WTC11 (cell line): ENCODE results near the gene ZNF786. TPM values are rescaled to one million over a fixed set of nuclear protein-coding genes. Genes with fewer than 3 reads are reported as not detected.

ENCODE experiments used
- ATF2 ChIP-seq: sonication (generic); formaldehyde crosslinking; IDR thresholded peaks from 2 replicates; pipeline ENCODE4 v1.8.1; 2022; ENCODE audit warnings: low read depth, missing genetic modification reagents, borderline replicate concordance
- ATF3 ChIP-seq: sonication (generic); formaldehyde crosslinking; conservative IDR thresholded peaks from 2 replicates; pipeline ENCODE4 v1.8.1; 2022; ENCODE audit warnings: mild to moderate bottlenecking, missing genetic modification reagents
- ATF6 ChIP-seq: sonication (generic); formaldehyde crosslinking; IDR thresholded peaks from 2 replicates; pipeline ENCODE4 v1.8.1; 2023; ENCODE audit warnings: mild to moderate bottlenecking, missing genetic modification reagents
- CBFB ChIP-seq: sonication (generic); formaldehyde crosslinking; IDR thresholded peaks from 2 replicates; pipeline ENCODE4 v1.8.1; 2022; ENCODE audit warnings: mild to moderate bottlenecking, low read depth, missing genetic modification reagents
- CREB1 ChIP-seq: sonication (generic); formaldehyde crosslinking; IDR thresholded peaks from 2 replicates; pipeline ENCODE4 v1.8.0; 2023; ENCODE audit warnings: mild to moderate bottlenecking, missing genetic modification reagents
- EMX1 ChIP-seq: fragments of 250-450 bp; sonication (Bioruptor Pico); IDR thresholded peaks from 2 replicates; pipeline ENCODE4 v1.8.0; 2021; ENCODE audit warnings: mild to moderate bottlenecking
- GABPB1 ChIP-seq: sonication (generic); formaldehyde crosslinking; IDR thresholded peaks from 2 replicates; pipeline ENCODE4 v1.8.1; 2023; ENCODE audit warnings: mild to moderate bottlenecking, missing genetic modification reagents
- GRHL2 ChIP-seq: fragments of 250-450 bp; sonication (Bioruptor Pico); IDR thresholded peaks from 2 replicates; pipeline ENCODE4 v1.8.0; 2022; ENCODE audit warnings: mild to moderate bottlenecking, moderate library complexity; ENCODE audit not compliant: insufficient replicate concordance, severe bottlenecking
- HMGXB4 ChIP-seq: sonication (generic); formaldehyde crosslinking; IDR thresholded peaks from 2 replicates; pipeline ENCODE4 v1.8.1; 2023; ENCODE audit warnings: mild to moderate bottlenecking, moderate library complexity, missing genetic modification reagents
- MXD4 ChIP-seq: fragments of 250-450 bp; sonication (Bioruptor Pico); IDR thresholded peaks from 2 replicates; pipeline ENCODE4 v1.8.0; 2021; ENCODE audit warnings: mild to moderate bottlenecking, moderate library complexity, borderline replicate concordance
- MYBL2 ChIP-seq: sonication (generic); formaldehyde crosslinking; IDR thresholded peaks from 2 replicates; pipeline ENCODE4 v1.8.1; 2023; ENCODE audit warnings: mild to moderate bottlenecking, moderate library complexity, missing genetic modification reagents
- NFYB ChIP-seq: sonication (generic); formaldehyde crosslinking; conservative IDR thresholded peaks from 2 replicates; pipeline ENCODE4 v1.8.0; 2022; ENCODE audit warnings: low read depth, missing genetic modification reagents
- NR1H2 ChIP-seq: sonication (generic); formaldehyde crosslinking; IDR thresholded peaks from 2 replicates; pipeline ENCODE4 v1.9.0; 2021; ENCODE audit warnings: mild to moderate bottlenecking, moderate library complexity, missing genetic modification reagents
- SMAD4 ChIP-seq: sonication (generic); formaldehyde crosslinking; IDR thresholded peaks from 2 replicates; pipeline ENCODE4 v1.8.0; 2022; ENCODE audit warnings: mild to moderate bottlenecking, missing genetic modification reagents
- SOX15 ChIP-seq: fragments of 250-450 bp; sonication (Bioruptor Pico); IDR thresholded peaks from 2 replicates; pipeline ENCODE4 v1.9.0; 2021; ENCODE audit warnings: mild to moderate bottlenecking
- TEAD1 ChIP-seq: sonication (generic); formaldehyde crosslinking; IDR thresholded peaks from 2 replicates; pipeline ENCODE4 v1.8.0; 2022; ENCODE audit warnings: mild to moderate bottlenecking, missing genetic modification reagents
- TEAD4 ChIP-seq: sonication (generic); formaldehyde crosslinking; IDR thresholded peaks from 2 replicates; pipeline ENCODE4 v1.8.0; 2022; ENCODE audit warnings: mild to moderate bottlenecking, missing genetic modification reagents
- ZBTB21 ChIP-seq: sonication (generic); formaldehyde crosslinking; IDR thresholded peaks from 2 replicates; pipeline ENCODE4 v1.8.1; 2023; ENCODE audit warnings: mild to moderate bottlenecking, missing genetic modification reagents, borderline replicate concordance
- ZNF281 ChIP-seq: sonication (generic); formaldehyde crosslinking; IDR thresholded peaks from 2 replicates; pipeline ENCODE4 v1.8.0; 2023; ENCODE audit warnings: mild to moderate bottlenecking, missing genetic modification reagents
- ZNF425 ChIP-seq: fragments of 250-450 bp; sonication (Bioruptor Pico); conservative IDR thresholded peaks from 2 replicates; pipeline ENCODE4 v1.9.0; 2021; ENCODE audit warnings: mild to moderate bottlenecking
- total RNA-seq: library from RNA; stranded (reverse); gene quantifications from 3 replicates; pipeline ENCODE4 v1.2.3, GENCODE V29; 2021
- TF ChIP-seq, protein P1 (sequence below): fragments of 250-450 bp; sonication (Bioruptor Pico); IDR thresholded peaks from 2 replicates; pipeline ENCODE4 v1.9.0; 2021; ENCODE audit warnings: mild to moderate bottlenecking
- TF ChIP-seq, protein P2 (sequence below): sonication (generic); formaldehyde crosslinking; IDR thresholded peaks from 2 replicates; pipeline ENCODE4 v1.8.0; 2022; ENCODE audit warnings: mild to moderate bottlenecking, missing genetic modification reagents
- TF ChIP-seq, protein P3 (sequence below): sonication (generic); formaldehyde crosslinking; IDR thresholded peaks from 2 replicates; pipeline ENCODE4 v1.8.0; 2022; ENCODE audit warnings: mild to moderate bottlenecking, missing genetic modification reagents

Gene ZNF786
- total RNA-seq, 1 experiment from 2014 or later, result 11.4 TPM

DNA sequence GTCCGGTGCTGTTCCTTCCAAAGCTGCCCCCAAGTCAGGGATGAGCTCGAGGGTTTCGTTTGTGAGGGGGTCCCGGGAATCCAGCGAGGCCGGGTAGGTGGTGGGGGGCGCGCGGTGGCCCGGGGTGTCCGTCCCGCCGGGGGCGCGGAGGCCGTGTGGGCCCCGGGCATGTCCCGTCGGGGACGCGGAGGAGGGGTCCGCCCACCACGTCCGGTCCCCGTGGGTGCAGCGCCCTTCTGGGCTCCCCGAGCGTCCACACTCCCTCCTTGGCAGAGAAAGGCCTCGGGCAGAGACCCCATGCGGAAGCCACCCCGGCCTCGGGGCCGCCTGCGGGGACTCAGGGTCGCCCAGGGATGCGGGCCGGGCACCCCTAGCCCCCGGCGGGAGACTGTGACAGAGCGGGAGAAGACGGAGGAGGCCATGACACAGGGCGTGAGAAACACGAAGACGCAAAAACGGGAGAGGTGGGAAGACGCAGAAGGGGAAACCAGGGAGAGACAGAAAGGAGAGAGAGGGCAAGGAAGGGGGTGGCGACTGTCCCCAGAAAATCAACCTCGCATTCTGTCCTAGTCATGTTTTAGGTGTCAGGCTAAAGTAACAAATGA lies 36.2 kb upstream of the ZNF786 start (continued):
- TF ChIP-seq SMAD4, result no peak
- no peak for TF ChIP-seq CBFB (CRISPR knock-in tag)
- TF ChIP-seq, protein P1, sequence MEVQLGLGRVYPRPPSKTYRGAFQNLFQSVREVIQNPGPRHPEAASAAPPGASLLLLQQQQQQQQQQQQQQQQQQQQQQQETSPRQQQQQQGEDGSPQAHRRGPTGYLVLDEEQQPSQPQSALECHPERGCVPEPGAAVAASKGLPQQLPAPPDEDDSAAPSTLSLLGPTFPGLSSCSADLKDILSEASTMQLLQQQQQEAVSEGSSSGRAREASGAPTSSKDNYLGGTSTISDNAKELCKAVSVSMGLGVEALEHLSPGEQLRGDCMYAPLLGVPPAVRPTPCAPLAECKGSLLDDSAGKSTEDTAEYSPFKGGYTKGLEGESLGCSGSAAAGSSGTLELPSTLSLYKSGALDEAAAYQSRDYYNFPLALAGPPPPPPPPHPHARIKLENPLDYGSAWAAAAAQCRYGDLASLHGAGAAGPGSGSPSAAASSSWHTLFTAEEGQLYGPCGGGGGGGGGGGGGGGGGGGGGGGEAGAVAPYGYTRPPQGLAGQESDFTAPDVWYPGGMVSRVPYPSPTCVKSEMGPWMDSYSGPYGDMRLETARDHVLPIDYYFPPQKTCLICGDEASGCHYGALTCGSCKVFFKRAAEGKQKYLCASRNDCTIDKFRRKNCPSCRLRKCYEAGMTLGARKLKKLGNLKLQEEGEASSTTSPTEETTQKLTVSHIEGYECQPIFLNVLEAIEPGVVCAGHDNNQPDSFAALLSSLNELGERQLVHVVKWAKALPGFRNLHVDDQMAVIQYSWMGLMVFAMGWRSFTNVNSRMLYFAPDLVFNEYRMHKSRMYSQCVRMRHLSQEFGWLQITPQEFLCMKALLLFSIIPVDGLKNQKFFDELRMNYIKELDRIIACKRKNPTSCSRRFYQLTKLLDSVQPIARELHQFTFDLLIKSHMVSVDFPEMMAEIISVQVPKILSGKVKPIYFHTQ (CRISPR knock-in tag), result no peak
- TF ChIP-seq SOX15, result no peak
- no peak for TF ChIP-seq MXD4
- TF ChIP-seq ZBTB21 (CRISPR knock-in tag), result no peak
- 0 out of 2 replicates have a peak, but pooled peaks have one; percentile 46 for TF ChIP-seq TEAD4 (CRISPR knock-in tag)
- no peak for TF ChIP-seq ZNF425 (CRISPR knock-in tag)
- TF ChIP-seq ATF3 (CRISPR knock-in tag), result no peak
- no peak for TF ChIP-seq GABPB1 (CRISPR knock-in tag)
- TF ChIP-seq ATF2 (CRISPR knock-in tag), result no peak
- TF ChIP-seq, protein P2, sequence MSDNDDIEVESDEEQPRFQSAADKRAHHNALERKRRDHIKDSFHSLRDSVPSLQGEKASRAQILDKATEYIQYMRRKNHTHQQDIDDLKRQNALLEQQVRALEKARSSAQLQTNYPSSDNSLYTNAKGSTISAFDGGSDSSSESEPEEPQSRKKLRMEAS, result no peak
- TF ChIP-seq HMGXB4 (CRISPR knock-in tag), result no peak
- TF ChIP-seq TEAD1 (CRISPR knock-in tag), result 0 out of 2 replicates have a peak, but pooled peaks have one; percentile 17
- TF ChIP-seq NR1H2 (CRISPR knock-in tag), result no peak
- no peak for TF ChIP-seq ZNF281
- no peak for TF ChIP-seq CREB1
- 0 out of 2 replicates have a peak, but pooled peaks have one; percentile 11 for TF ChIP-seq EMX1 (CRISPR knock-in tag)
- TF ChIP-seq GRHL2 (CRISPR knock-in tag), result no peak
- peak; percentile 2; the same call in 1 of the 2 replicates for TF ChIP-seq NFYB (CRISPR knock-in tag)
- no peak for TF ChIP-seq MYBL2
- no peak for TF ChIP-seq ATF6
- TF ChIP-seq, protein P3, sequence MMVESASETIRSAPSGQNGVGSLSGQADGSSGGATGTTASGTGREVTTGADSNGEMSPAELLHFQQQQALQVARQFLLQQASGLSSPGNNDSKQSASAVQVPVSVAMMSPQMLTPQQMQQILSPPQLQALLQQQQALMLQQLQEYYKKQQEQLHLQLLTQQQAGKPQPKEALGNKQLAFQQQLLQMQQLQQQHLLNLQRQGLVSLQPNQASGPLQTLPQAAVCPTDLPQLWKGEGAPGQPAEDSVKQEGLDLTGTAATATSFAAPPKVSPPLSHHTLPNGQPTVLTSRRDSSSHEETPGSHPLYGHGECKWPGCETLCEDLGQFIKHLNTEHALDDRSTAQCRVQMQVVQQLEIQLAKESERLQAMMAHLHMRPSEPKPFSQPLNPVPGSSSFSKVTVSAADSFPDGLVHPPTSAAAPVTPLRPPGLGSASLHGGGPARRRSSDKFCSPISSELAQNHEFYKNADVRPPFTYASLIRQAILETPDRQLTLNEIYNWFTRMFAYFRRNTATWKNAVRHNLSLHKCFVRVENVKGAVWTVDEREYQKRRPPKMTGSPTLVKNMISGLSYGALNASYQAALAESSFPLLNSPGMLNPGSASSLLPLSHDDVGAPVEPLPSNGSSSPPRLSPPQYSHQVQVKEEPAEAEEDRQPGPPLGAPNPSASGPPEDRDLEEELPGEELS (CRISPR knock-in tag), result no peak
